ENCODE results near the gene OR8B2. TPM values are rescaled to one million over a fixed set of nuclear protein-coding genes. Genes with fewer than 3 reads are reported as not detected.
A peak's percentile ranks its signal among the peaks of the same experiment; 100 is the strongest.
"Not testable (repeated sequence)": the region's sequence is repeated elsewhere in the genome, so short reads cannot be mapped to it uniquely, and the experiment has no call there.

OR8B2 gene
- total RNA-seq, 4 donors from 2014 or later: not detected

DNA sequence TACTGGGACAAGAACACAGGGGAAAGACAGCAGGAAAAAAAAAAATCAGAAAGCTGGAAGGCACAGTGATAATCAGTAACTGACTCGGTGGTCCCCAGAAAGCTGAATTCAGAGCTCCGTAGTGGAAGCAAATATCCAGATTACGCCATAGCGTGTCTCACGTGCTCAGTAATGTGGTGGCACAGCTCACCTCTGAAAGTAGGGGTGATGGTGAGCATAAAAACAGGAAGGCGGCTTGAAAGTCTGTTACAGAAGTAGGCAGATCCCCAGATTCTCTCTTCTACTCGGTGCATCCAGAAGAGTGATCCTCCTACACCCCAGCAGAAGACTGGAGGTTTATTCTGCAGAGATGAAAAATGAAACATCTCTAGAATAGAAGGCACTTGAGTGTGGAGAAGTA is 25.6 kb upstream of the OR8B2 start:
- Histone ChIP-seq H3K27me3 (peaks cover 8% of the 10 kb centered on the region), H3K4me3 (no peak overlapping the region)
- 91% methylated on average over 7 of the region's 7 CpGs for WGBS

GRCh38 chr11:124405581-124405980 is 21.3 kb upstream of the OR8B2 start:
- H3K27ac ChIP-seq: no peak overlapping the region
- WGBS: 53% methylated on average over 2 of the region's 2 CpGs
- no peak for TF ChIP-seq EP300 (IDR thresholded peaks at IDR 0.05)
- no peak for TF ChIP-seq CTCF (IDR thresholded peaks at IDR 0.05)
- no peak for TF ChIP-seq POLR2AphosphoS5 (IDR thresholded peaks at IDR 0.05)
- TF ChIP-seq POLR2A (IDR thresholded peaks at IDR 0.05): no peak

More for the DNA sequence above, 25.6 kb upstream of the OR8B2 start:
- Histone ChIP-seq H3K27ac (no peak overlapping the region), H3K36me3 (no peaks in the 10 kb centered on the region), H3K9me3 (no peaks in the 10 kb centered on the region), H3K4me1 (no peaks in the 10 kb centered on the region)
- DNase-seq (ENCODE audit: low spot score in 2 of 2): no peak
- TF ChIP-seq POLR2A (IDR thresholded peaks at IDR 0.05) (no peak), POLR2AphosphoS5 (IDR thresholded peaks at IDR 0.05) (no peak), EP300 (IDR thresholded peaks at IDR 0.05) (no peak), CTCF (IDR thresholded peaks at IDR 0.05) (no peak)

GRCh38 chr11:124403186-124403585 is 18.9 kb upstream of the OR8B2 start:
- not testable (repeated sequence) for H3K4me3 ChIP-seq; DNase-seq (ENCODE audit: low spot score in 2 of 2); H3K27ac ChIP-seq; H3K27me3 ChIP-seq; H3K9me3 ChIP-seq; H3K4me1 ChIP-seq; H3K36me3 ChIP-seq
- 88% methylated on average over 8 of the region's 27 CpGs for WGBS

More at GRCh38 chr11:124405581-124405980, 21.3 kb upstream of the OR8B2 start:
- no peaks in the 10 kb centered on the region for H3K4me1 ChIP-seq
- H3K9me3 ChIP-seq: no peaks in the 10 kb centered on the region
- H3K4me3 ChIP-seq: no peak overlapping the region
- H3K36me3 ChIP-seq: no peaks in the 10 kb centered on the region
- H3K27me3 ChIP-seq: no peaks in the 10 kb centered on the region
- no peak for DNase-seq (ENCODE audit: low spot score in 2 of 2)

DNA sequence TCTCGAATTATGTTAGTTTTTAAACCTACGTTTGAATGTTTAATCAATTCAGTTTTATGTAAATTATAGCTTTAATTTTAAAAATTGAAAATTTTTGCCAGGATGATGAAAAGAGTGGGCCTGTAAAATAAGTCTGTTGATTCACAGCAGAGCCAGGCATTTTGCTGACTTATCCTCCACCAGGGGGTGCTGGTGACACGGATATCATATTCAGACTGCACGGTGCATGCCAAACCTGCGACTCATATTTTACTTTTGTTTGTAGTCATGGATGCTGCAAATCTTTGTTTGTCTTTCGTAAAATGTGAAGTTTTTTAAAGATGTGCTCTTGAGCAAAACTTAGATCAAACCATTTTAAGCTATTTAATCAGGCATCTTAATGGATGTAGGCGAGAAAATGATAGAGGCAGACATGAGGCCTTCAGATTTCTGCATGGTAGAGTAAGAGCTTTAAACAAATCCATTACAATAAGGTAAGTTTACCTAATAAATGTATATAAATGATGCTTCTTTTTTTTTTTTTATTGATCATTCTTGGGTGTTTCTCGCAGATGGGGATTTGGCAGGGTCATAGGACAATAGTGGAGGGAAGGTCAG is 18.1 kb upstream of the OR8B2 start:
- TF ChIP-seq CTCF (IDR thresholded peaks at IDR 0.05) (peak in 1 of 2 donors; percentile 56), POLR2A (IDR thresholded peaks at IDR 0.05) (no peak), POLR2AphosphoS5 (IDR thresholded peaks at IDR 0.05) (no peak)
- WGBS: 53% methylated on average over 8 of the region's 8 CpGs
- DNase-seq (ENCODE audit: low spot score in 2 of 2): no peak

DNA sequence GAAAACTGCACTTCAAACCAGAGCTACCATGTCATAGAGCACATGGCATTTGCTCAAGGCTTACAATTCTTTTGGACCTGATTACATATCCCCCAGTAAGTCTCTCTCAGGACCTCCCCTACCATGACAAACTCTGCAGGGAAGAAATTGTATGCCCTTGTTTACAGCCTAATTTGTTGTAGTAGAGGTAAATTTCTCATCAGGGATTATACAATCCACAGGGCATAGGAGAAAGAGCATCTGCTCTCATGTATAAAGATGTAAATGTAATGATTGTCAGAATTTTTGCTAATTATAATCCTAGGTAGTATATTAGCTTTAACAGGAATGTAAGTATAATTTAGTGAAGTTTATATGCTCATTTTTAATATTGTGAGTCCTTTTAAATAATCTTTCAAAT is 14.6 kb upstream of the OR8B2 start, which contains the start of gene OR8B3:
OR8B3 (minus strand) TSS at position 101 of the 400 bp plus-strand sequence. CDS start 1,673 bp downstream, outside the sequence.
- Histone ChIP-seq H3K4me3 (no peak within 1 kb of the TSS), H3K4me1 (no peaks in the 10 kb centered on the region), H3K9me3 (no peaks in the 10 kb centered on the region), H3K27ac (no peak within 1 kb of the TSS), H3K27me3 (no peaks in the 10 kb centered on the region), H3K36me3 (no peaks in the 10 kb centered on the region)
- DNase-seq (ENCODE audit: low spot score in 2 of 2): no peak
- no peak for TF ChIP-seq POLR2A (IDR thresholded peaks at IDR 0.05)
- no peak for TF ChIP-seq POLR2AphosphoS5 (IDR thresholded peaks at IDR 0.05)
- TF ChIP-seq CTCF (IDR thresholded peaks at IDR 0.05): no peak
- TF ChIP-seq EP300 (IDR thresholded peaks at IDR 0.05): no peak

More for the DNA sequence above, 18.1 kb upstream of the OR8B2 start:
- no peaks in the 10 kb centered on the region for H3K36me3 ChIP-seq
- H3K4me1 ChIP-seq: no peaks in the 10 kb centered on the region
- H3K9me3 ChIP-seq: no peaks in the 10 kb centered on the region
- no peak overlapping the region for H3K27ac ChIP-seq
- no peak overlapping the region for H3K4me3 ChIP-seq
- H3K27me3 ChIP-seq: no peaks in the 10 kb centered on the region

DNA sequence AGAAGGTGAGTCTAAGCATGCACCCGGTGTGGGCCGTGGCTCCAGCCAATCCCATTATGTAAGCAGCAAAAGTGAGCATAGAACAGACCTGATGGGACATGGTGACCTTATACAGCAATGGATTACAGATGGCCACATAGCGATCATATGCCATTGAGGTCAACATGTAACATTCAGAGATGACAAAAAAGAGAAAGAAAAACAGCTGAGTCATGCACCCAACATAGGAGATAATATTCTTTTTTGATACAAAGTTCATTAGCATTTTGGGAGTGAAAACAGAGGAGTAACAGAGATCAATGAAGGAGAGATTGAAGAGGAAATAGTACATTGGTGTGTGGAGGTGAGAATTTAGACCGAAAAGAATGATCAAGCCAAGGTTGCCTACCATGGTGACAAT is 12.5 kb upstream of the OR8B2 start:
- H3K4me1 ChIP-seq; H3K9me3 ChIP-seq; DNase-seq (ENCODE audit: low spot score in 2 of 2); H3K27me3 ChIP-seq; H3K27ac ChIP-seq; H3K4me3 ChIP-seq; H3K36me3 ChIP-seq: not testable (repeated sequence)
- 90% methylated on average over 2 of the region's 4 CpGs for WGBS

Data from suprapubic skin (tissue), 4 donors.